Vagina (tissue), 2 donors: Measurements from ENCODE around the gene PPFIA3.

Experiments
- POLR2A ChIP-seq, 2 donors: fragments of 450-650 bp; IDR thresholded peaks; one replicate each; pipeline ENCODE4 v1.6.1; 2017; ENCODE audit warnings: antibody characterized with exemption in 2 of 2, mild to moderate bottlenecking in 2 of 2, moderate library complexity in 2 of 2
- POLR2AphosphoS5 ChIP-seq, 2 donors: sonication (generic); formaldehyde crosslinking; IDR thresholded peaks; one replicate each; pipeline ENCODE4 v1.9.0; 2017; ENCODE audit warnings: antibody characterized with exemption in 2 of 2, mild to moderate bottlenecking in 2 of 2, low read depth in 1 of 2; ENCODE audit not compliant: insufficient read depth in 1 of 2
- TF ChIP-seq, protein P1 (sequence below), 3 experiments: fragments of 450-650 bp in 2 of 3; fragments of 200-600 bp in 1 of 3; sonication (generic) in 1 of 3; IDR thresholded peaks; one replicate each; pipeline ENCODE4 v1.5.1; 2017 to 2019; ENCODE audit warnings: antibody characterized with exemption in 3 of 3, mild to moderate bottlenecking in 2 of 3, moderate library complexity in 2 of 3

GRCh38 chr19:49117677-49118564, 1.4 kb upstream of the PPFIA3 start:
- TF ChIP-seq POLR2A (IDR thresholded peaks at IDR 0.05) = no peak
- no peak for TF ChIP-seq POLR2AphosphoS5 (IDR thresholded peaks at IDR 0.05; ENCODE audit: insufficient read depth in 1 of 2, low read depth in 1 of 2)
- TF ChIP-seq, protein P1, sequence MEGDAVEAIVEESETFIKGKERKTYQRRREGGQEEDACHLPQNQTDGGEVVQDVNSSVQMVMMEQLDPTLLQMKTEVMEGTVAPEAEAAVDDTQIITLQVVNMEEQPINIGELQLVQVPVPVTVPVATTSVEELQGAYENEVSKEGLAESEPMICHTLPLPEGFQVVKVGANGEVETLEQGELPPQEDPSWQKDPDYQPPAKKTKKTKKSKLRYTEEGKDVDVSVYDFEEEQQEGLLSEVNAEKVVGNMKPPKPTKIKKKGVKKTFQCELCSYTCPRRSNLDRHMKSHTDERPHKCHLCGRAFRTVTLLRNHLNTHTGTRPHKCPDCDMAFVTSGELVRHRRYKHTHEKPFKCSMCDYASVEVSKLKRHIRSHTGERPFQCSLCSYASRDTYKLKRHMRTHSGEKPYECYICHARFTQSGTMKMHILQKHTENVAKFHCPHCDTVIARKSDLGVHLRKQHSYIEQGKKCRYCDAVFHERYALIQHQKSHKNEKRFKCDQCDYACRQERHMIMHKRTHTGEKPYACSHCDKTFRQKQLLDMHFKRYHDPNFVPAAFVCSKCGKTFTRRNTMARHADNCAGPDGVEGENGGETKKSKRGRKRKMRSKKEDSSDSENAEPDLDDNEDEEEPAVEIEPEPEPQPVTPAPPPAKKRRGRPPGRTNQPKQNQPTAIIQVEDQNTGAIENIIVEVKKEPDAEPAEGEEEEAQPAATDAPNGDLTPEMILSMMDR (IDR thresholded peaks at IDR 0.05) = no peak
